Transverse colon (tissue), 4 donors: Measurements from ENCODE around the gene CABP5. TPM values are rescaled to one million over a fixed set of nuclear protein-coding genes. Genes with fewer than 3 reads are reported as not detected.

Experiments
- DNase-seq: peaks from one replicate; pipeline ENCODE4 v3.0.0-alpha.2; 2019
- H3K27ac ChIP-seq, 4 donors: fragments of 200-600 bp; sonication (generic); 2 replicates each; pipeline ENCODE4 v1.5.1; 2016 to 2018; ENCODE audit warnings: inconsistent platforms in 4 of 4
- H3K27me3 ChIP-seq: fragments of 200-600 bp; sonication (generic); 2 replicates; pipeline ENCODE4 v1.5.1; 2017; ENCODE audit warnings: inconsistent platforms
- H3K36me3 ChIP-seq, 4 donors: fragments of 200-600 bp; sonication (generic); 2 replicates each; pipeline ENCODE4 v1.5.1; 2017 to 2019; ENCODE audit warnings: inconsistent platforms in 4 of 4
- H3K4me1 ChIP-seq, 4 donors: fragments of 200-600 bp; sonication (generic); 2 replicates each; pipeline ENCODE4 v1.5.1; 2017 to 2020; ENCODE audit warnings: inconsistent platforms in 4 of 4
- H3K4me3 ChIP-seq, 4 donors: fragments of 200-600 bp; sonication (generic); 1 replicate in 1 of 4; 2 replicates in 3 of 4; pipeline versions ENCODE4 v1.5.1 to v1.6.1; 2017 to 2019; ENCODE audit warnings: inconsistent platforms in 4 of 4
- H3K9me3 ChIP-seq, 2 donors: fragments of 200-600 bp; sonication (generic); 2 replicates each; pipeline ENCODE4 v1.5.1; 2017 to 2019; ENCODE audit warnings: inconsistent platforms in 2 of 2
- EP300 ChIP-seq: sonication (generic); formaldehyde crosslinking; IDR thresholded peaks from one replicate; pipeline ENCODE4 v1.6.1; 2017; ENCODE audit warnings: antibody characterized with exemption, low read depth
- POLR2A ChIP-seq: fragments of 450-650 bp; IDR thresholded peaks from one replicate; pipeline ENCODE4 v1.6.1; 2016; ENCODE audit warnings: antibody characterized with exemption, mild to moderate bottlenecking, moderate library complexity
- POLR2AphosphoS5 ChIP-seq, 3 donors: sonication (generic); formaldehyde crosslinking; IDR thresholded peaks; one replicate each; pipeline ENCODE4 v1.6.1; 2016; ENCODE audit warnings: antibody characterized with exemption in 3 of 3
- whole genome bisulfite sequencing, 2 donors: methylation state at CpG; one replicate each; pipeline ENCODE4 v1.1.5; 2018; ENCODE audit warnings: low coverage in 1 of 2; 5-methylcytosine and 5-hydroxymethylcytosine counted together
- in situ Hi-C, 4 donors: fragments of 200-750 bp; cut with MboI; loops; one replicate each; pipeline versions ENCODE4 v1.15.0 to v1.15.1; 2017; ENCODE audit warnings: low sequenced_read_pairs in 3 of 4, low pct_ligation_motif_present in 1 of 4, low pct_unique_long_range_greater_than_20kb in 1 of 4
- intact Hi-C: fragments of 100-400 bp; cut with DNase I; formaldehyde crosslinking; loops from one replicate; pipeline ENCODE4 v1.15.1; 2023; ENCODE audit warnings: low total_unique reads
- total RNA-seq, 4 donors: library from RNA; depleted of rRNA; stranded (reverse); fragments of >200 nt; gene quantifications; one replicate each; pipeline ENCODE4 v1.1.0, GENCODE V29; 2016
- TF ChIP-seq, protein P1 (sequence below), 5 experiments: fragments of 200-600 bp in 3 of 5; fragments of 450-650 bp in 2 of 5; sonication (generic) in 3 of 5; IDR thresholded peaks; 1 replicate in 2 of 5; 2 replicates in 3 of 5; pipeline ENCODE4 v1.5.1; 2016 to 2017; ENCODE audit warnings: antibody characterized with exemption in 5 of 5, inconsistent platforms in 3 of 5, mild to moderate bottlenecking in 2 of 5, moderate library complexity in 1 of 5

The CABP5 gene
- total RNA-seq, 4 donors from 2014 or later, result not detected

DNA sequence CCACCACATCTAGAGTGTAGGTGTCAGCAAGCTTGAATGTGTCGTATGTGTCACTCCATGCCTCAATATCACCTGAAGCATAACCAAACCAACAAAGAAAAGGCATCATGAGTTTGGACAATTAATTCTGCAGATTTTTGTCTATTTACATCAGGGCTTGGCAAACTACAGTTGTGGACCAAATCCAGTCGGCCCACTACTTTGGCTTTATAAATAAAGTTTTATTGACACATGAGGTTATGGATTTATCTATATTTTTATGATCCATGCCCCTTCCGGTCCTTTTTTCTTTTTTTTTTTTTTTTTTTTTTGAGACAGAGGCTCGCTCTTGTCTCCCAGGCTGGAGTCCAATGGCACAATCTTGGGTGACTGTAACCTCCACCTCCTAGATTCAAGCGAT lies 9.2 kb upstream of the CABP5 start:
- no peaks in the 10 kb centered on the region for H3K36me3 ChIP-seq
- no peaks in the 10 kb centered on the region for H3K27me3 ChIP-seq
- no peak overlapping the region for H3K4me3 ChIP-seq
- 73 to 84% methylated on average over 3 to 5 of the region's 5 CpGs for WGBS, 2 donors
- no peaks in the 10 kb centered on the region for H3K4me1 ChIP-seq
- intact Hi-C loops (no loop called here), in situ Hi-C loops (no loop called here)
- no peak overlapping the region for H3K27ac ChIP-seq
- DNase-seq, result no peak
- H3K9me3 ChIP-seq, result no peaks in the 10 kb centered on the region
- TF ChIP-seq EP300 (no peak), POLR2AphosphoS5 (IDR thresholded peaks at IDR 0.05) (no peak), POLR2A (no peak)
- TF ChIP-seq, protein P1, sequence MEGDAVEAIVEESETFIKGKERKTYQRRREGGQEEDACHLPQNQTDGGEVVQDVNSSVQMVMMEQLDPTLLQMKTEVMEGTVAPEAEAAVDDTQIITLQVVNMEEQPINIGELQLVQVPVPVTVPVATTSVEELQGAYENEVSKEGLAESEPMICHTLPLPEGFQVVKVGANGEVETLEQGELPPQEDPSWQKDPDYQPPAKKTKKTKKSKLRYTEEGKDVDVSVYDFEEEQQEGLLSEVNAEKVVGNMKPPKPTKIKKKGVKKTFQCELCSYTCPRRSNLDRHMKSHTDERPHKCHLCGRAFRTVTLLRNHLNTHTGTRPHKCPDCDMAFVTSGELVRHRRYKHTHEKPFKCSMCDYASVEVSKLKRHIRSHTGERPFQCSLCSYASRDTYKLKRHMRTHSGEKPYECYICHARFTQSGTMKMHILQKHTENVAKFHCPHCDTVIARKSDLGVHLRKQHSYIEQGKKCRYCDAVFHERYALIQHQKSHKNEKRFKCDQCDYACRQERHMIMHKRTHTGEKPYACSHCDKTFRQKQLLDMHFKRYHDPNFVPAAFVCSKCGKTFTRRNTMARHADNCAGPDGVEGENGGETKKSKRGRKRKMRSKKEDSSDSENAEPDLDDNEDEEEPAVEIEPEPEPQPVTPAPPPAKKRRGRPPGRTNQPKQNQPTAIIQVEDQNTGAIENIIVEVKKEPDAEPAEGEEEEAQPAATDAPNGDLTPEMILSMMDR (IDR thresholded peaks at IDR 0.05), result no peak

DNA sequence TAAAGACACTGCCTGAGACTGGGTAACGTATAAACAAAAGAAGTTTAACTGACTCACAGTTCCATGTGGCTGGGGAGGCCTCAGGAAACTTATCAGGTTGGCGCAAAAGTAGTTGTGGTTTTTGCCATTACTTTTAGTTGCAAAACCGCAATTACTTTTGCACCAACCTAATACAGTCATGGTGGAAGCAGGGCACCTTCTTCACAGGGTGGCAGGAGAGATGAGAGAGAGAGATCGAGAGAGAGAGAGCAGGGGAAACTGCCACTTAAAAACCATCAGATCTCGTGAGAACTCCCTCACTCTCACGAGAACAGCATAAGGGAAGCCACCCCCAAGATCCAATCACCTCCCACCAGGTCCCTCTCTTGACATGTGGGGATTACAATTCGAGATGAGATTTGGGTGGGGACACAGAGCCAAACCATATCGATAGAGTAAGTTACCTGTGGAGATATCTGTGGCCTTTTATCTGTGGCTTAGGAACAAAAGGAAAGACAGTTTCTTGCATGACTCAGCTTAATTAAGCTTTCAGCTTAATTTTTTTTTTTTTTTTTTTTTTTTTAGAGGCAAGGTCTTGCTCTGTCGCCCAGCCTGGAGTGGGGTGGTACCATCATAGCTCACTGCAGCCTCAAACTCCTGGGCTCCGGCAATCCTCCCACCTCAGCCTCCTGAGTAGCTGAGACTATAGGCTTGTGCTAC lies 7.6 kb upstream of the CABP5 start:
- H3K27me3 ChIP-seq, result no peaks in the 10 kb centered on the region
- intact Hi-C loops, result no loop called here
- H3K27ac ChIP-seq, result no peak overlapping the region
- H3K4me3 ChIP-seq, result no peak overlapping the region
- no peaks in the 10 kb centered on the region for H3K9me3 ChIP-seq
- TF ChIP-seq POLR2A (no peak), EP300 (no peak), POLR2AphosphoS5 (IDR thresholded peaks at IDR 0.05) (no peak)
- TF ChIP-seq, protein P1 (IDR thresholded peaks at IDR 0.05), result no peak
- in situ Hi-C loops, result no loop called here
- no peak for DNase-seq
- H3K36me3 ChIP-seq, result no peaks in the 10 kb centered on the region
- no peaks in the 10 kb centered on the region for H3K4me1 ChIP-seq
- 82 to 92% methylated on average over 2 to 10 of the region's 10 CpGs for WGBS, 2 donors

DNA sequence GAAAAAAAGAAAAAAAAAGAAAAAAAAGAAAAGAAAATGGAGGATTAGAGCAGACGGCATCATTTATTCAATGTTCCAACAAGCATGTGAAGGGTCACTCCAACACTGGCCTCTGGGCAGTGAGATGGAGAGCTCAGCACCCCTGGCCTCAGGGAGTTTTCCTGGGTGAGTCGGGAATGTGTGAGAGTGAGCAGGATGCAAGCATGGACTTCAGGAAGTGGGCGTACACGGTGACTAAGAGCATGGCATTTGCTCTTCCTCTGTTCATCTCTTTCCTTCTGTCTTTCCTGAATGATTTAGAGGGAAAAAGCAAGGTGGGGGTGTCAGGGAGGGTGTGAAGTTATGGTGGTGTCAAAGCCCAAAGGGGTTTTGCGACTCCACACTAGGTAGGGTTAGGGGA lies 682 bp upstream of the CABP5 start:
- Histone ChIP-seq H3K4me1 (no peaks in the 10 kb centered on the region), H3K27ac (no peak overlapping the region), H3K27me3 (peaks cover 15% of the 10 kb centered on the region), H3K9me3 (no peaks in the 10 kb centered on the region), H3K4me3 (no peak overlapping the region), H3K36me3 (no peaks in the 10 kb centered on the region)
- intact Hi-C loops (no loop called here), in situ Hi-C loops (no loop called here)
- TF ChIP-seq EP300 (no peak), POLR2A (no peak), POLR2AphosphoS5 (IDR thresholded peaks at IDR 0.05) (no peak)
- TF ChIP-seq, protein P1 (IDR thresholded peaks at IDR 0.05), result no peak
- DNase-seq, result no peak
- 76 to 81% methylated on average over 3 to 5 of the region's 5 CpGs for WGBS, 2 donors

DNA sequence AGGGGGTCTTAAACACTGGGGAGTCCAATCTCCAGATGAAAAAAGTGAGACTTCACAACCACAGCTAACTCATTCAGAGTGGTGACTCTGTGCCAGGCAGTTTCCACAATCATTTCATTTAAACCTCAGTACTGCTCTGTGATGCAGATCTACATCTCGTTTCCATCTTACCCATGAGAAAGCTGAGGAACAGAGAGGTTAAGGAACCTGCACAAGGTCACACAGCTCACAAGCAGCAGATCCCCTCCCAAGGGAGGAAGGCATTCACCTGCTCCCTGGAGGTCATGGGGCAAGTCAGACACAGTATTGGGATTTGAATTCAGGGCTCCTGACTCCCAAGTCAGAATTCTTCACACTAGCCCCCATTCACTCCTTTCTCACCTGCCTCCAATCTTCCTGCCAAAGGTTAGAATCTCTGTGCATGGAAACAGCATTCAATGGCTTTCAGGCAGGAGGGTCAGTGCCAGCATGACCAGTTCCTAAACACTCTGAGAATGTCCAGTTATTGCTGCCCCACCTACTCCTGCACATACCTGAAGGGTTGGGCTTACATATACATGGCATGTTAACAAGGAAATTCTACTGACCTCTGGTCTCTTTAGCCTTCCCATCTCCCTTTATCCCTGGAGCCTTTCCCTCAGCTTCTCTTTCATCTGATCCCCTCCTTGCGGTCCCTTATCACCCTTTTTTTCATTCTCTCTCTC lies 1.9 kb downstream of the CABP5 start:
- Histone ChIP-seq H3K36me3 (no peaks in the 10 kb centered on the region), H3K9me3 (peaks cover 0 to under 1% of the 10 kb centered on the region in 2 donors), H3K27ac (no peak overlapping the region), H3K4me1 (no peaks in the 10 kb centered on the region), H3K27me3 (peaks cover 15% of the 10 kb centered on the region), H3K4me3 (no peak overlapping the region)
- in situ Hi-C loops, result no loop called here
- DNase-seq, result no peak
- no peak for TF ChIP-seq POLR2A
- TF ChIP-seq, protein P1 (IDR thresholded peaks at IDR 0.05), result no peak
- no peak for TF ChIP-seq POLR2AphosphoS5 (IDR thresholded peaks at IDR 0.05)
- no peak for TF ChIP-seq EP300
- intact Hi-C loops, result no loop called here
- 44 to 47% methylated on average over 2 of the region's 2 CpGs for WGBS, 2 donors
